ENCODE data around the gene AP1M1. TPM values are rescaled to one million over a fixed set of nuclear protein-coding genes. Genes with fewer than 3 reads are reported as not detected.

Gene AP1M1
- total RNA-seq, 1 donor from 2014 or later, result 105 TPM

GRCh38 chr19:16260812-16261161 is 63.1 kb downstream of the AP1M1 start:
- H3K4me3 ChIP-seq (ENCODE audit: low read depth, low read length), result no peak overlapping the region
- TF ChIP-seq, protein P1, sequence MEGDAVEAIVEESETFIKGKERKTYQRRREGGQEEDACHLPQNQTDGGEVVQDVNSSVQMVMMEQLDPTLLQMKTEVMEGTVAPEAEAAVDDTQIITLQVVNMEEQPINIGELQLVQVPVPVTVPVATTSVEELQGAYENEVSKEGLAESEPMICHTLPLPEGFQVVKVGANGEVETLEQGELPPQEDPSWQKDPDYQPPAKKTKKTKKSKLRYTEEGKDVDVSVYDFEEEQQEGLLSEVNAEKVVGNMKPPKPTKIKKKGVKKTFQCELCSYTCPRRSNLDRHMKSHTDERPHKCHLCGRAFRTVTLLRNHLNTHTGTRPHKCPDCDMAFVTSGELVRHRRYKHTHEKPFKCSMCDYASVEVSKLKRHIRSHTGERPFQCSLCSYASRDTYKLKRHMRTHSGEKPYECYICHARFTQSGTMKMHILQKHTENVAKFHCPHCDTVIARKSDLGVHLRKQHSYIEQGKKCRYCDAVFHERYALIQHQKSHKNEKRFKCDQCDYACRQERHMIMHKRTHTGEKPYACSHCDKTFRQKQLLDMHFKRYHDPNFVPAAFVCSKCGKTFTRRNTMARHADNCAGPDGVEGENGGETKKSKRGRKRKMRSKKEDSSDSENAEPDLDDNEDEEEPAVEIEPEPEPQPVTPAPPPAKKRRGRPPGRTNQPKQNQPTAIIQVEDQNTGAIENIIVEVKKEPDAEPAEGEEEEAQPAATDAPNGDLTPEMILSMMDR (conservative IDR thresholded peaks at IDR 0.05; ENCODE audit: low read depth, low read length), result no peak
- no peak for DNase-seq (ENCODE audit: low read depth)

- no peak for DNase-seq (ENCODE audit: low read depth)
- TF ChIP-seq, protein P1 (conservative IDR thresholded peaks at IDR 0.05; ENCODE audit: low read depth, low read length), result no peak
- no peak overlapping the region for H3K4me3 ChIP-seq (ENCODE audit: low read depth, low read length)
Observed at GRCh38 chr19:16261584-16262368, 64.1 kb downstream of the AP1M1 start.

- no peak for DNase-seq (ENCODE audit: low read depth)
- H3K4me3 ChIP-seq (ENCODE audit: low read depth, low read length), result no peak overlapping the region
- TF ChIP-seq, protein P1 (conservative IDR thresholded peaks at IDR 0.05; ENCODE audit: low read depth, low read length), result no peak
Observed at GRCh38 chr19:16262618-16263017, 64.9 kb downstream of the AP1M1 start.

- TF ChIP-seq, protein P1 (conservative IDR thresholded peaks at IDR 0.05; ENCODE audit: low read depth, low read length), result no peak
- no peak overlapping the region for H3K4me3 ChIP-seq (ENCODE audit: low read depth, low read length)
- DNase-seq (ENCODE audit: low read depth), result no peak
Observed at GRCh38 chr19:16263141-16263761, 65.5 kb downstream of the AP1M1 start.

DNA sequence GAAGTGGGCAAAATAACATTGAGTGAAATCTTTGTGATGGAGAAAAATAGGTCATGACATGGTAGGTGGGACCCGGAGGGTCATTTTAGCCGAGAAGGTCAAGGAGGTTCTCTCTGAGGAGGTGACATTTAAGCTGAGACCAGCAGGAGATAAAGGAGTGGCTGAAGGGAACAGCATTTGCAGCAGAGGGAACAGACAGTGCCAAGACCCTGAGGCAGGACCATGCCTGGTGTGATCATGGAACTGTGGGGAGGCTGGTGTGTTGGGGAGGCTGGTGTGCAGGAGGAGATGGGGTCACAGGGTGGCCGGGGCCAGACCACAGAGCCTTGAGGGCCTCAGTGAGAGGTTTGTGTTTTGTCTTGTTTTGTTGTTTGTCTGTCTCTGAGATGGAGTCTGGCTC is 67.5 kb downstream of the AP1M1 start:
- no peak overlapping the region for H3K4me3 ChIP-seq (ENCODE audit: low read depth, low read length)
- DNase-seq (ENCODE audit: low read depth), result no peak
- TF ChIP-seq, protein P1 (conservative IDR thresholded peaks at IDR 0.05; ENCODE audit: low read depth, low read length), result no peak

GRCh38 chr19:16265890-16266585 is 68.3 kb downstream of the AP1M1 start:
- no peak overlapping the region for H3K4me3 ChIP-seq (ENCODE audit: low read depth, low read length)
- DNase-seq (ENCODE audit: low read depth), result no peak
- TF ChIP-seq, protein P1 (conservative IDR thresholded peaks at IDR 0.05; ENCODE audit: low read depth, low read length), result no peak

All from epithelial cell of proximal tubule (primary cell).